ENCODE results near the gene ZNF142.

ZNF142 gene

DNA sequence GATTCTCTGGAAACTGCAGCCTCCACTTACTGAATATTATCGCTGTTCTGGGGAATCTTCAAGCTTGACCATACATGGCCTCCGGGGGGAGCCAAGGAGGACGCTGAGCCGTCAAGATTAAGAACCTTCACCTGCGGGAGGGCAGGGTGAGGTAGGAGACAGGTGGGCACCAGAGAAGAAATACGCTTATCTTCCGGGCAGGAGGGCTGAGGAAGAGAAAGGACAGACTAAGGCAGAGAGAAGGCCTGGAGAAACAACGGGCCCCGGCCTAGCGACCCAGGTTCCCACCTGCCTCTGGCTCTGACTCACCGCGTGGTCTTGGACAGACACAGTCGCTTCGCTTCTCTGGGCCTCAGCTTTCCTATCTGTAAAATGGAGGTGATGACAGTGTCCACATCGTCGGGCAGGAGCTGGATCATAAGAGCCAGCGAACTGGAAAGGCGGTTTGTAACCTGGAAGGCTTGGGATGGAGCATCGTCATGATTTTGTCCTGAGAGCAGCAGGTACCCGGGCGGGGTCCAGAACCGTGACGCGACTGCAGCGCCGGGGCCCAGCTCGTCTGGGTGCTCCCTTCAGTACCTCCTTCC lies 659 bp downstream of the ZNF142 start:
- TF ChIP-seq, protein P1, sequence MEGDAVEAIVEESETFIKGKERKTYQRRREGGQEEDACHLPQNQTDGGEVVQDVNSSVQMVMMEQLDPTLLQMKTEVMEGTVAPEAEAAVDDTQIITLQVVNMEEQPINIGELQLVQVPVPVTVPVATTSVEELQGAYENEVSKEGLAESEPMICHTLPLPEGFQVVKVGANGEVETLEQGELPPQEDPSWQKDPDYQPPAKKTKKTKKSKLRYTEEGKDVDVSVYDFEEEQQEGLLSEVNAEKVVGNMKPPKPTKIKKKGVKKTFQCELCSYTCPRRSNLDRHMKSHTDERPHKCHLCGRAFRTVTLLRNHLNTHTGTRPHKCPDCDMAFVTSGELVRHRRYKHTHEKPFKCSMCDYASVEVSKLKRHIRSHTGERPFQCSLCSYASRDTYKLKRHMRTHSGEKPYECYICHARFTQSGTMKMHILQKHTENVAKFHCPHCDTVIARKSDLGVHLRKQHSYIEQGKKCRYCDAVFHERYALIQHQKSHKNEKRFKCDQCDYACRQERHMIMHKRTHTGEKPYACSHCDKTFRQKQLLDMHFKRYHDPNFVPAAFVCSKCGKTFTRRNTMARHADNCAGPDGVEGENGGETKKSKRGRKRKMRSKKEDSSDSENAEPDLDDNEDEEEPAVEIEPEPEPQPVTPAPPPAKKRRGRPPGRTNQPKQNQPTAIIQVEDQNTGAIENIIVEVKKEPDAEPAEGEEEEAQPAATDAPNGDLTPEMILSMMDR (IDR thresholded peaks at IDR 0.05; ENCODE audit: low read depth, low read length), result peak; percentile 57
- in situ Hi-C loops (cut with HindIII; ENCODE audit: low sequenced_read_pairs), result no loop called here
- H3K4me3 ChIP-seq (ENCODE audit: low read depth, low read length), result peak overlapping the region; percentile 84
- peak; percentile 45 for DNase-seq (ENCODE audit: low read depth, low spot score)

DNA sequence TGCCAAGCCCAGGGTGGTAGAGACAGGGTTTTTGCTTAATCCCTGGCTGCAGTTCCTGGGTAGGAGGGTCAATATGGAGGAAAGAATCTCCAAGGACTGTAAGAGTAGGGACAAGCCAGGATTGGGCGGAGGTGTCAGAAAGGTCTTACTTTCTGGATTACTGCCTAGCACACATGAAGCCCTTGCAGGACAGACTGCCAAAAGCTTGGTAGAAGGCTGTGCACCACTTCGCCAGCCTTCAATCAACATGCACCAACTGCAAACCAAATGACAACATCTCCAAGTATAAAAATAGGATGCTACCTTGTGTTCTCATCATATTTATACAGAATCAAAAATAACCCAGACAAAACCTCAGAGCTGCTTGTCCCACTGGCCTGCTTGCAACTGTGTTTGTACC lies 3.7 kb downstream of the ZNF142 start:
- in situ Hi-C loops (cut with HindIII; ENCODE audit: low sequenced_read_pairs), result no loop called here
- no peak for DNase-seq (ENCODE audit: low read depth, low spot score)
- TF ChIP-seq, protein P1 (IDR thresholded peaks at IDR 0.05; ENCODE audit: low read depth, low read length), result no peak
- no peak overlapping the region for H3K4me3 ChIP-seq (ENCODE audit: low read depth, low read length)

DNA sequence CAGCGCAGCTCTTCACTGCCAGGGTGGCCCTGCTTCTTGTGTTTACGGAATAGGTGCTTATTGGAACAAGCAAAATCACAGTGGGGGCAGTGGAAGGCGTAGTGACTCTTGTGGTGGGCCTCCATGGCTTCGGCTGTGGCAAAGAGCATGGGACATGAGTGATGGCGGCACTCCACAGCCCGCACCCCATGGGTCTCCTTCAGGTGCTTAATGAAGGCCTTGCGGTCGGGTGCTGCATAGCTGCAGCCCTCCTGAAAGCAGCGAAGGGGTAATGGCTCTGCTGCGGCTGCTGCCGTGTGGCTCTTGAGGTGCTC lies 10.7 kb downstream of the ZNF142 start:
- TF ChIP-seq, protein P1 (IDR thresholded peaks at IDR 0.05; ENCODE audit: low read depth, low read length), result no peak
- in situ Hi-C loops (cut with HindIII; ENCODE audit: low sequenced_read_pairs), result no loop called here
- no peak overlapping the region for H3K4me3 ChIP-seq (ENCODE audit: low read depth, low read length)
- DNase-seq (ENCODE audit: low read depth, low spot score), result no peak

DNA sequence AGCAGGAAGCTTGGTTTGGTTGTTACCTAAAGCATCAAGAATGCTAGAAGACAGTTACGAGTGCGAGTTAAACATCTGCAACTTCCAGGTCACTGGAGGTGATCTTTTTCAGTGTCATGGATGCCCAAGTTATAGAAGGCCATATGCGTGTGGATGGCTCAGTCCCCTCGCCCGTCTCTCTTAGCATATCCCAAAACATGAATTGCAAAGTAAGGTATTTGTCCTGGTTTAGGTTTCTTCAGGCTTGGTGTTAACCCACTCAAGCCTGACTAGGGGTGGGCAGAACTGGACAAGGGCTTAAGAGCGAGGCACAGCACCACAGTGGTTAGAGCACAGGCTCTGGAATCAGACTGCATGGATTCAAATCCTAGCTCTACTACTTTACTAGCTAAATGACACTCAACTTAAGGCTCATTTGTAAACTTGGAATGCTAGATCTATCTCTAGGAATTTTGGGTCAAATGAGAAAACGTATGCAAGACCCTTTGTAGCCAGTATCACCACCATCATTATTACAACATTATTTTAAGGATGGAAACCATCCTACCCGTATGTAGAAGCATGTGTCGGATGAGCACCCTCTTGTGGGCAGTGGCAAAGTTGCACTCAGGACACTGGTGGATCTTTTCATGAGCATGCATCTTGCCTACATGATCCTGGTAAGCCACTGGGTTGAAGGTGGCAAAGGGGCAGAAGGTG lies 11.2 kb downstream of the ZNF142 start:
- no peak overlapping the region for H3K4me3 ChIP-seq (ENCODE audit: low read depth, low read length)
- TF ChIP-seq, protein P1 (IDR thresholded peaks at IDR 0.05; ENCODE audit: low read depth, low read length), result peak; percentile 92
- in situ Hi-C loops (cut with HindIII; ENCODE audit: low sequenced_read_pairs), result no loop called here
- peak; percentile 63 for DNase-seq (ENCODE audit: low read depth, low spot score)

DNA sequence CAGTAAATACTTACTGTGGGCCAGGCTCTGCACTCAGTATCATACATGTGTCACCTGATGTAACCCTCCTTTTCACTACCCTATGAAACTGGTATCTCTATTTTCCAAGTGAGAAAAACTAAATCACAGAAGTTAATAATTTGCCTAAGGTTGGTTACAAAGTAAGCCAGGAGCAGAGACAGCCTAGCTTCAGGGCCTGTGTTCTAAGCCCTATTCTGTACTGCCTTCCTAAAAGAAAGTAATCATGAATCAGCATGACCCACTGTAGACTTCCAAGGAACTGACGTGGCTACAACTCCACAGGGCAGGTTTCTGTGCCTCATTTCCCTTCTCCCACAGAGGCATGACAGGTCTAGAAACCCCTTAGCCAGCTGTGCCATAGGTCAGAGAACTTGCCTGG lies 14.3 kb downstream of the ZNF142 start:
- DNase-seq (ENCODE audit: low read depth, low spot score), result peak; percentile 59
- in situ Hi-C loops (cut with HindIII; ENCODE audit: low sequenced_read_pairs), result no loop called here
- TF ChIP-seq, protein P1 (IDR thresholded peaks at IDR 0.05; ENCODE audit: low read depth, low read length), result no peak
- H3K4me3 ChIP-seq (ENCODE audit: low read depth, low read length), result no peak overlapping the region

DNA sequence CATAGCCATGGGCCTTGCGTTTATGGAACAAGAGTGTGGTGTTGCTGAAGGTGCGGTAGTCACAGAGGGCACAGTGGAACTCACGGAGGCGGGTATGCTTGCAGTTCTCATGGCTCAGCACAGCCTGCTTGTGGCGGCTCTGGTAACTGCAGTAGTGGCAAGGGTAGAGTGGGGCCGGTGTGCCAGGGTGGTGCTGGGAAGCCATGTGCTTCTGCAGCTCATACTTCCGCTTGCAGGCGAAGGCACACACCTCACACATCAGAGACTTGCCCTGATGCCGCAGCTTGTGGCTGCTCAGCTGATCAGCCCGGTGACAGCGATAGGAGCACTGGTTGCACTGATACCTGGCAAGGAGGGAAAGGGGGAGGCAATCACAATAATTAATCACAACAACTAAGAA lies 14.7 kb downstream of the ZNF142 start:
- in situ Hi-C loops (cut with HindIII; ENCODE audit: low sequenced_read_pairs), result no loop called here
- TF ChIP-seq, protein P1 (IDR thresholded peaks at IDR 0.05; ENCODE audit: low read depth, low read length), result no peak
- no peak for DNase-seq (ENCODE audit: low read depth, low spot score)

More for the DNA sequence above, 14.7 kb downstream of the ZNF142 start:
- no peak overlapping the region for H3K4me3 ChIP-seq (ENCODE audit: low read depth, low read length)

Measured in astrocyte of the spinal cord (primary cell).